HEK293 (cell line): ENCODE data around the gene OST4.

Experiments used
- CTCF ChIA-PET: fragments of 350-600 bp; formaldehyde crosslinking; extraction: SDS; loops from one replicate; lab custom pipeline; 2021; ENCODE audit warnings: antibody characterized with exemption; lab: Yijun Ruan, JAX
- POLR2A ChIA-PET: fragments of 300-600 bp; formaldehyde crosslinking; extraction: SDS; loops from one replicate; lab custom pipeline; 2020; ENCODE audit warnings: antibody characterized with exemption, inconsistent platforms; lab: Yijun Ruan, JAX
- H3K27ac ChIP-seq: fragments of 200-500 bp; sonication (Bioruptor generic); 2 replicates; pipeline ENCODE4 v1.5.1; 2014; ENCODE audit warnings: low read depth, low read length, control low read depth, inconsistent platforms; ENCODE audit errors: extremely low read depth
- H3K36me3 ChIP-seq, 2 experiments: fragments of 200-500 bp in 1 of 2; sonication (Bioruptor generic) in 1 of 2; 1 replicate in 1 of 2; 2 replicates in 1 of 2; pipeline ENCODE4 v1.5.1; 2014 to 2017; ENCODE audit warnings: inconsistent platforms in 2 of 2, low read length in 2 of 2; ENCODE audit not compliant: control insufficient read depth in 2 of 2, insufficient read depth in 1 of 2
- H3K4me1 ChIP-seq: fragments of 200-500 bp; sonication (Bioruptor generic); 2 replicates; pipeline ENCODE4 v1.5.1; 2014; ENCODE audit warnings: mild to moderate bottlenecking, low read length, inconsistent platforms; ENCODE audit not compliant: control insufficient read depth, insufficient read depth
- H3K4me3 ChIP-seq: 2 replicates; pipeline ENCODE4 v1.5.1; 2011; ENCODE audit warnings: low read depth, mild to moderate bottlenecking, control low read depth, low read length, moderate library complexity
- H3K9me3 ChIP-seq: fragments of 200-500 bp; sonication (Bioruptor generic); 2 replicates; pipeline ENCODE4 v1.5.1; 2014; ENCODE audit warnings: low read depth, low read length, inconsistent platforms; ENCODE audit not compliant: control insufficient read depth, insufficient read depth
- GLI4 ChIP-seq: fragments of 450-650 bp; formaldehyde crosslinking; IDR thresholded peaks from 2 replicates; pipeline ENCODE4 v1.5.1; 2016; ENCODE audit warnings: missing biosample characterization, missing genetic modification characterization
- KLF8 ChIP-seq: fragments of 450-650 bp; formaldehyde crosslinking; IDR thresholded peaks from 2 replicates; pipeline ENCODE4 v1.5.1; 2016; ENCODE audit warnings: missing biosample characterization, missing genetic modification characterization
- KLF9 ChIP-seq: fragments of 450-650 bp; formaldehyde crosslinking; IDR thresholded peaks from 2 replicates; pipeline ENCODE4 v1.5.1; 2016; ENCODE audit warnings: missing biosample characterization, missing genetic modification characterization, low read depth
- SETDB1 ChIP-seq: IDR thresholded peaks from one replicate; pipeline ENCODE4 v1.6.1; 2017; ENCODE audit warnings: mild to moderate bottlenecking, low read length, moderate library complexity, mixed read lengths; ENCODE audit not compliant: insufficient read length
- SP2 ChIP-seq: fragments of 450-650 bp; formaldehyde crosslinking; IDR thresholded peaks from 2 replicates; pipeline ENCODE4 v1.5.1; 2016; ENCODE audit warnings: missing biosample characterization, missing genetic modification characterization
- TRIM28 ChIP-seq: IDR thresholded peaks from 2 replicates; pipeline ENCODE4 v1.6.1; 2011; ENCODE audit warnings: low read length, control low read depth, borderline replicate concordance
- ZBTB48 ChIP-seq: fragments of 450-650 bp; formaldehyde crosslinking; IDR thresholded peaks from 2 replicates; pipeline ENCODE4 v1.5.1; 2016; ENCODE audit warnings: missing biosample characterization, missing genetic modification characterization
- ZNF138 ChIP-seq: fragments of 450-650 bp; formaldehyde crosslinking; IDR thresholded peaks from 2 replicates; pipeline ENCODE4 v1.5.1; 2016; ENCODE audit warnings: missing biosample characterization, missing genetic modification characterization, borderline replicate concordance
- ZNF140 ChIP-seq: fragments of 450-650 bp; formaldehyde crosslinking; IDR thresholded peaks from 2 replicates; pipeline ENCODE4 v1.5.1; 2016; ENCODE audit warnings: missing biosample characterization, missing genetic modification characterization
- ZNF174 ChIP-seq: fragments of 450-650 bp; formaldehyde crosslinking; IDR thresholded peaks from 2 replicates; pipeline ENCODE4 v1.5.0; 2017; ENCODE audit warnings: missing biosample characterization, mild to moderate bottlenecking, missing genetic modification characterization
- ZNF350 ChIP-seq: fragments of 450-650 bp; formaldehyde crosslinking; IDR thresholded peaks from 2 replicates; pipeline ENCODE4 v1.5.0; 2017; ENCODE audit warnings: missing biosample characterization, mild to moderate bottlenecking, missing genetic modification characterization
- ZNF664 ChIP-seq: fragments of 450-650 bp; formaldehyde crosslinking; IDR thresholded peaks from 2 replicates; pipeline ENCODE4 v1.5.1; 2016; ENCODE audit warnings: missing biosample characterization, missing genetic modification characterization
- ZNF707 ChIP-seq: fragments of 450-650 bp; formaldehyde crosslinking; IDR thresholded peaks from 2 replicates; pipeline ENCODE4 v1.5.1; 2016; ENCODE audit warnings: missing biosample characterization, missing genetic modification characterization
- ZNF747 ChIP-seq: fragments of 450-650 bp; formaldehyde crosslinking; IDR thresholded peaks from 2 replicates; pipeline ENCODE4 v1.5.1; 2016; ENCODE audit warnings: missing biosample characterization, missing genetic modification characterization
- ZNF776 ChIP-seq: fragments of 450-650 bp; formaldehyde crosslinking; IDR thresholded peaks from 2 replicates; pipeline ENCODE4 v1.5.0; 2017; ENCODE audit warnings: missing biosample characterization, missing genetic modification characterization, borderline replicate concordance
- ZNF791 ChIP-seq: fragments of 450-650 bp; formaldehyde crosslinking; IDR thresholded peaks from 2 replicates; pipeline ENCODE4 v1.5.1; 2016; ENCODE audit warnings: missing biosample characterization, missing genetic modification characterization
- ZNF837 ChIP-seq: fragments of 450-650 bp; formaldehyde crosslinking; IDR thresholded peaks from 2 replicates; pipeline ENCODE4 v1.5.1; 2016; ENCODE audit warnings: missing biosample characterization, missing genetic modification characterization
- ZSCAN23 ChIP-seq: fragments of 450-650 bp; formaldehyde crosslinking; IDR thresholded peaks from 2 replicates; pipeline ENCODE4 v1.5.1; 2016; ENCODE audit warnings: missing biosample characterization, missing genetic modification characterization
- ZSCAN30 ChIP-seq: fragments of 450-650 bp; IDR thresholded peaks from 2 replicates; pipeline ENCODE4 v1.5.1; 2018; ENCODE audit warnings: missing biosample characterization, mild to moderate bottlenecking, missing genetic modification characterization, moderate library complexity
- ZXDB ChIP-seq: fragments of 450-650 bp; formaldehyde crosslinking; IDR thresholded peaks from 2 replicates; pipeline ENCODE4 v1.5.1; 2016; ENCODE audit warnings: missing biosample characterization, missing genetic modification characterization
- TF ChIP-seq, protein P1 (sequence below): fragments of 450-650 bp; formaldehyde crosslinking; IDR thresholded peaks from 2 replicates; pipeline ENCODE4 v1.5.1; 2016; ENCODE audit warnings: missing biosample characterization, missing genetic modification characterization
- TF ChIP-seq, protein P2 (sequence below): fragments of 450-650 bp; formaldehyde crosslinking; IDR thresholded peaks from 2 replicates; pipeline ENCODE4 v1.5.1; 2016; ENCODE audit warnings: missing biosample characterization, missing genetic modification characterization
- TF ChIP-seq, protein P3 (sequence below): fragments of 450-650 bp; formaldehyde crosslinking; IDR thresholded peaks from 2 replicates; pipeline ENCODE4 v1.5.1; 2016; ENCODE audit warnings: missing biosample characterization, missing genetic modification characterization
- TF ChIP-seq, protein P4 (sequence below): fragments of 450-650 bp; formaldehyde crosslinking; IDR thresholded peaks from 2 replicates; pipeline ENCODE4 v1.5.1; 2016; ENCODE audit warnings: missing biosample characterization, missing genetic modification characterization

Gene OST4

DNA sequence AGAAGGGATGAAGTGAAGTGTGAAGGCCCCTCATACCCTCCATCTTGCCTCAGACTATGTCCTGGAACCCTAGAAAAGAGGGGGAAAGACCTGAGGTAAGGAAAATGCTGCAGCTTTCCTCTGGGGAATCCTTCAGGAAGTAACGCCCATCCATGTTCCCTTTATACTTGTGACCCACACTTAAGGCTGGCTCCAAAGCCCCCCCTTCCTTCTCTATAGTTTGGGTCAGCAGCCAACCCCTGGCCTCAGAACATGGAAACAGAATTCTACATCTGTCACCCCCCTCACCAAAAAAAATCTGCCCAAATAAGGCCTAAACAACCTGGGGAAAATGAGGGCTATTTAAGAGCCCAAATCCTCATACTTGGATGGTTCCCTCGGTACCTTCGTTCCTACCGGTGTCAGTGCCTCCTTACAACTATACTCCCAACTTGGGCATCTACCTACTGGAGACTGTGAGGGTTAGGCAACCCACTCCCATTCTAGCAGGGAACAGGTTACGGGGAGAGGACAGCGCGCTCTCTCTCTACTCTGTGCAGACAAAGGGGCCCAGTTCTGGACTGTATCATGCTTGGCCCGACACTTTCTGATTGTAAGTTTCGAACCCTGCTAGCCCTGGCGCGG, 689 bp downstream of the OST4 start:
- CTCF ChIA-PET, result interaction anchor here (0.8 to 1.1 kb wide), 3 partner anchors 10 to 17 kb away, joined by 3 to 4 read pairs (median 3); no protein-coding TSS in a partner anchor
- POLR2A ChIA-PET, result interaction anchor here (0.6 to 3.6 kb wide), 11 partner anchors 8 to 339 kb away, joined by 3 to 61 read pairs (median 6); partner anchors contain the start of genes AGBL5, KHK, PPM1G and PREB
- TF ChIP-seq ZBTB48 (tag by site-specific recombination), result no peak
- TF ChIP-seq, protein P1, sequence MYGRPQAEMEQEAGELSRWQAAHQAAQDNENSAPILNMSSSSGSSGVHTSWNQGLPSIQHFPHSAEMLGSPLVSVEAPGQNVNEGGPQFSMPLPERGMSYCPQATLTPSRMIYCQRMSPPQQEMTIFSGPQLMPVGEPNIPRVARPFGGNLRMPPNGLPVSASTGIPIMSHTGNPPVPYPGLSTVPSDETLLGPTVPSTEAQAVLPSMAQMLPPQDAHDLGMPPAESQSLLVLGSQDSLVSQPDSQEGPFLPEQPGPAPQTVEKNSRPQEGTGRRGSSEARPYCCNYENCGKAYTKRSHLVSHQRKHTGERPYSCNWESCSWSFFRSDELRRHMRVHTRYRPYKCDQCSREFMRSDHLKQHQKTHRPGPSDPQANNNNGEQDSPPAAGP (tag by site-specific recombination), result no peak
- TF ChIP-seq ZNF350, result no peak
- no peak for TF ChIP-seq ZNF837
- TF ChIP-seq ZXDB (tag by site-specific recombination), result no peak
- TF ChIP-seq ZNF138 (tag by site-specific recombination), result no peak
- Histone ChIP-seq H3K4me1 (peaks cover 14% of the 10 kb centered on the region), H3K27ac (peak overlapping the region; percentile 66; the same call in 1 of the 2 replicates), H3K4me3 (peak overlapping the region; percentile 90), H3K36me3 (peaks cover 0 to 41% of the 10 kb centered on the region in 2 experiments; a peak in 1 of 3 replicates), H3K9me3 (no peaks in the 10 kb centered on the region)

DNA sequence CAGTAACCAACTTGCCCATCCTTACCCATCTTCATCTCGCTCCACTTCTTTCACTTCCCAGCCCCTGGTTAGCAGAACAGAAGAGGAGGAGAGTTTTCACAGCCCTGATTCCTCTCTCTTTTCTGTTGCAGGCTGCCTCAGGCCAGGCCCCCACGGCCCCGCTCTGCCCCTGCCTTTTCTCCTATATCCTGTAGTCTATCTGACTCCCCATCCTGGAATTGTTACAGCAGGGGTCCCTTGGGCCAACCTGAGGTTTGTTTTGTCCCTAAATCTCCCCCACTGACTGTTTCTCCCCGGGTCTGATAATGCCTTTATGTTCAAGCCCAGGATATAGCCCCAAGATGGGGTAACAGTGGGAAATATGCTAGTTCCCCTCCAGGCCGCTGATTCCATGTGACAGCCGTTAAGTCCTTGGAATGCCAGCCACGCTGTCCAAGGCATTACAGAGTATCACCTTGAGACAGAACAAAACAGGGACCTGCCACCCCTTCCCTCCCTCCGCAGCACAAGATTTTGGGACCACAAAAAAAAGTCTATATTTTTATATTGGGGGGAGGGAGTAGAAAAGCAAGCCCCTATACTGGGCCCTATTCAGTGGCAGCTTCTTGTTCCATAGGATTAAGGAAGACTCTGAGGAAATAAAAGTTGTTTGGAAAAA, 1.4 kb downstream of the OST4 start:
- Histone ChIP-seq H3K27ac (no peak overlapping the region), H3K36me3 (peaks cover 0 to 48% of the 10 kb centered on the region in 2 experiments; a peak in 2 of 3 replicates)
- TF ChIP-seq ZBTB48 (tag by site-specific recombination), result no peak
- TF ChIP-seq, protein P2, sequence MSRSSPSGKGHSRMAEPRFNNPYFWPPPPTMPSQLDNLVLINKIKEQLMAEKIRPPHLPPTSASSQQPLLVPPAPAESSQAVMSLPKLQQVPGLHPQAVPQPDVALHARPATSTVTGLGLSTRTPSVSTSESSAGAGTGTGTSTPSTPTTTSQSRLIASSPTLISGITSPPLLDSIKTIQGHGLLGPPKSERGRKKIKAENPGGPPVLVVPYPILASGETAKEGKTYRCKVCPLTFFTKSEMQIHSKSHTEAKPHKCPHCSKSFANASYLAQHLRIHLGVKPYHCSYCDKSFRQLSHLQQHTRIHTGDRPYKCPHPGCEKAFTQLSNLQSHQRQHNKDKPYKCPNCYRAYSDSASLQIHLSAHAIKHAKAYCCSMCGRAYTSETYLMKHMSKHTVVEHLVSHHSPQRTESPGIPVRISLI, result no peak
- TF ChIP-seq ZNF138 (tag by site-specific recombination), result no peak
- TF ChIP-seq GLI4 (tag by site-specific recombination), result no peak
- no peak for TF ChIP-seq ZNF664 (tag by site-specific recombination)
- TF ChIP-seq KLF9, result no peak
- no peak for TF ChIP-seq ZNF776 (tag by site-specific recombination)
- TF ChIP-seq ZNF174 (tag by site-specific recombination), result no peak
- TF ChIP-seq TRIM28, result no peak
- no peak for TF ChIP-seq KLF8 (tag by site-specific recombination)
- no peak for TF ChIP-seq ZSCAN30 (tag by site-specific recombination)
- TF ChIP-seq, all 188 proteins: peak for 0
- Histone ChIP-seq H3K4me1 (peaks cover 14% of the 10 kb centered on the region), H3K9me3 (no peaks in the 10 kb centered on the region), H3K4me3 (peak overlapping the region; percentile 90)
- CTCF ChIA-PET, result interaction anchor here (0.6 to 0.7 kb wide), 2 partner anchors 11 to 315 kb away, joined by 3 read pairs; no protein-coding TSS in a partner anchor
- POLR2A ChIA-PET, result interaction anchor here (2.4 kb wide), 1 partner anchor 10 kb away, joined by 22 read pairs; no protein-coding TSS in a partner anchor

DNA sequence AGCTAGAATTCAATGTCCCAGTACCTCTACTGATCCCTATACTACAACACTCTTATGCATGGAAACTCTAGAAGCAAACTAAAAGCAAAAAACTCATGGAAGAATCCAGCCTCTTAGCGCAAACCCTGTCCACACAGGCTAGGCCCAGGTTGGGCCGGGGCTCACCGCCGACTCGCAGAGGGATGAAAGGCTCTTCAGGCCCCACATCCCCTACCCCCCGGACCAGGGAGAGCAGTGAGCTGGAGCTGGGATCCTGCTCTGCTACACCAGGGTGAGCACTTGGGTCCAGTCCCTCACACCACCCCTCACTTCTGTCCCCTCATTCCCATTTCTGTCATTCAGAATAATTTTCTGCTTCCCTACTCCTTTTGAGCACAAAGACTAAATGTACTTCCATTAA, 2.0 kb downstream of the OST4 start:
- ChIA-PET CTCF (interaction anchor here (0.6 to 0.7 kb wide), 2 partner anchors 12 to 316 kb away, joined by 3 read pairs; no protein-coding TSS in a partner anchor), POLR2A (no interaction called here)
- no peak overlapping the region for H3K27ac ChIP-seq
- H3K4me1 ChIP-seq, result peaks cover 14% of the 10 kb centered on the region
- H3K4me3 ChIP-seq, result no peak overlapping the region
- H3K36me3 ChIP-seq, result peaks cover 0 to 51% of the 10 kb centered on the region in 2 experiments; a peak in 2 of 3 replicates
- no peaks in the 10 kb centered on the region for H3K9me3 ChIP-seq
- TF ChIP-seq ZNF791 (tag by site-specific recombination) (no peak), ZSCAN23 (tag by site-specific recombination) (no peak), ZNF837 (no peak), SETDB1 (no peak), SP2 (tag by site-specific recombination) (no peak), ZNF140 (tag by site-specific recombination) (no peak), ZNF747 (tag by site-specific recombination) (no peak), ZNF174 (tag by site-specific recombination) (no peak), ZNF707 (tag by site-specific recombination) (no peak), ZSCAN30 (tag by site-specific recombination) (no peak)
- TF ChIP-seq, protein P3, sequence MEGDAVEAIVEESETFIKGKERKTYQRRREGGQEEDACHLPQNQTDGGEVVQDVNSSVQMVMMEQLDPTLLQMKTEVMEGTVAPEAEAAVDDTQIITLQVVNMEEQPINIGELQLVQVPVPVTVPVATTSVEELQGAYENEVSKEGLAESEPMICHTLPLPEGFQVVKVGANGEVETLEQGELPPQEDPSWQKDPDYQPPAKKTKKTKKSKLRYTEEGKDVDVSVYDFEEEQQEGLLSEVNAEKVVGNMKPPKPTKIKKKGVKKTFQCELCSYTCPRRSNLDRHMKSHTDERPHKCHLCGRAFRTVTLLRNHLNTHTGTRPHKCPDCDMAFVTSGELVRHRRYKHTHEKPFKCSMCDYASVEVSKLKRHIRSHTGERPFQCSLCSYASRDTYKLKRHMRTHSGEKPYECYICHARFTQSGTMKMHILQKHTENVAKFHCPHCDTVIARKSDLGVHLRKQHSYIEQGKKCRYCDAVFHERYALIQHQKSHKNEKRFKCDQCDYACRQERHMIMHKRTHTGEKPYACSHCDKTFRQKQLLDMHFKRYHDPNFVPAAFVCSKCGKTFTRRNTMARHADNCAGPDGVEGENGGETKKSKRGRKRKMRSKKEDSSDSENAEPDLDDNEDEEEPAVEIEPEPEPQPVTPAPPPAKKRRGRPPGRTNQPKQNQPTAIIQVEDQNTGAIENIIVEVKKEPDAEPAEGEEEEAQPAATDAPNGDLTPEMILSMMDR, result no peak
- TF ChIP-seq, protein P4, sequence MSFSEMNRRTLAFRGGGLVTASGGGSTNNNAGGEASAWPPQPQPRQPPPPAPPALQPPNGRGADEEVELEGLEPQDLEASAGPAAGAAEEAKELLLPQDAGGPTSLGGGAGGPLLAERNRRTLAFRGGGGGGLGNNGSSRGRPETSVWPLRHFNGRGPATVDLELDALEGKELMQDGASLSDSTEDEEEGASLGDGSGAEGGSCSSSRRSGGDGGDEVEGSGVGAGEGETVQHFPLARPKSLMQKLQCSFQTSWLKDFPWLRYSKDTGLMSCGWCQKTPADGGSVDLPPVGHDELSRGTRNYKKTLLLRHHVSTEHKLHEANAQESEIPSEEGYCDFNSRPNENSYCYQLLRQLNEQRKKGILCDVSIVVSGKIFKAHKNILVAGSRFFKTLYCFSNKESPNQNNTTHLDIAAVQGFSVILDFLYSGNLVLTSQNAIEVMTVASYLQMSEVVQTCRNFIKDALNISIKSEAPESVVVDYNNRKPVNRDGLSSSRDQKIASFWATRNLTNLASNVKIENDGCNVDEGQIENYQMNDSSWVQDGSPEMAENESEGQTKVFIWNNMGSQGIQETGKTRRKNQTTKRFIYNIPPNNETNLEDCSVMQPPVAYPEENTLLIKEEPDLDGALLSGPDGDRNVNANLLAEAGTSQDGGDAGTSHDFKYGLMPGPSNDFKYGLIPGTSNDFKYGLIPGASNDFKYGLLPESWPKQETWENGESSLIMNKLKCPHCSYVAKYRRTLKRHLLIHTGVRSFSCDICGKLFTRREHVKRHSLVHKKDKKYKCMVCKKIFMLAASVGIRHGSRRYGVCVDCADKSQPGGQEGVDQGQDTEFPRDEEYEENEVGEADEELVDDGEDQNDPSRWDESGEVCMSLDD, result no peak
